Progenitor cell of endocrine pancreas (in vitro differentiated cells): ENCODE measurements around the gene SERPINB6. TPM values are rescaled to one million over a fixed set of nuclear protein-coding genes. Genes with fewer than 3 reads are reported as not detected.

ENCODE experiments used
- DNase-seq: peaks from one replicate; pipeline ENCODE4 v3.0.0; 2021; ENCODE audit warnings: low spot score; ENCODE audit not compliant: unreplicated experiment
- H3K27ac Mint-ChIP-seq: 2 replicates; pipeline ENCODE4 v1.8.0; 2021; ENCODE audit warnings: mild to moderate bottlenecking, moderate library complexity, mixed read lengths
- H3K27me3 Mint-ChIP-seq: 2 replicates; pipeline ENCODE4 v1.8.0; 2021; ENCODE audit warnings: mixed read lengths
- H3K36me3 Mint-ChIP-seq: 2 replicates; pipeline ENCODE4 v1.8.0; 2022; ENCODE audit warnings: mixed read lengths; ENCODE audit not compliant: insufficient read depth
- H3K4me1 Mint-ChIP-seq: 2 replicates; pipeline ENCODE4 v1.8.0; 2021; ENCODE audit warnings: low read depth, mixed read lengths
- H3K4me3 Mint-ChIP-seq: 2 replicates; pipeline ENCODE4 v1.8.0; 2021; ENCODE audit warnings: low read depth, mild to moderate bottlenecking, moderate library complexity, mixed read lengths
- H3K9me3 Mint-ChIP-seq: 2 replicates; pipeline ENCODE4 v1.8.0; 2021; ENCODE audit warnings: low read depth, mixed read lengths
- CTCF ChIP-seq: fragments of 200-600 bp; sonication (generic); IDR thresholded peaks from one replicate; pipeline ENCODE4 v1.5.0; 2021; ENCODE audit warnings: antibody characterized with exemption, mild to moderate bottlenecking; ENCODE audit not compliant: unreplicated experiment
- total RNA-seq: library from RNA; stranded (reverse); gene quantifications from 2 replicates; pipeline ENCODE4 v1.2.1, GENCODE V29; 2021

The SERPINB6 gene
- total RNA-seq, 1 donor from 2014 or later: 226 TPM

GRCh38 chr6:2980465-2980855 lies 9.1 kb upstream of the SERPINB6 start:
- no peak for DNase-seq

GRCh38 chr6:2979819-2980464 lies 8.6 kb upstream of the SERPINB6 start:
- Mint-ChIP-seq H3K27ac (no peak overlapping the region), H3K27me3 (peaks cover 5% of the 10 kb centered on the region), H3K4me1 (peaks cover 40% of the 10 kb centered on the region)

More at GRCh38 chr6:2980465-2980855, 9.1 kb upstream of the SERPINB6 start:
- peaks cover 5% of the 10 kb centered on the region for H3K27me3 Mint-ChIP-seq
- H3K36me3 Mint-ChIP-seq: no peaks in the 10 kb centered on the region
- peaks cover 43% of the 10 kb centered on the region for H3K4me1 Mint-ChIP-seq
- H3K27ac Mint-ChIP-seq: no peak overlapping the region
- no peak overlapping the region for H3K4me3 Mint-ChIP-seq
- H3K9me3 Mint-ChIP-seq: no peaks in the 10 kb centered on the region
- no peak for TF ChIP-seq CTCF

GRCh38 chr6:2978923-2979322 lies 7.6 kb upstream of the SERPINB6 start:
- no peak overlapping the region for H3K27ac Mint-ChIP-seq
- H3K4me1 Mint-ChIP-seq: peaks cover 37% of the 10 kb centered on the region
- H3K36me3 Mint-ChIP-seq: no peaks in the 10 kb centered on the region
- H3K9me3 Mint-ChIP-seq: no peaks in the 10 kb centered on the region
- no peak for TF ChIP-seq CTCF
- peaks cover 5% of the 10 kb centered on the region for H3K27me3 Mint-ChIP-seq
- DNase-seq: no peak
- H3K4me3 Mint-ChIP-seq: no peak overlapping the region

More at GRCh38 chr6:2979819-2980464, 8.6 kb upstream of the SERPINB6 start:
- DNase-seq: no peak
- TF ChIP-seq CTCF: no peak
- no peaks in the 10 kb centered on the region for H3K36me3 Mint-ChIP-seq
- no peak overlapping the region for H3K4me3 Mint-ChIP-seq
- H3K9me3 Mint-ChIP-seq: no peaks in the 10 kb centered on the region

- no peak overlapping the region for H3K27ac Mint-ChIP-seq
- no peak for TF ChIP-seq CTCF
- H3K36me3 Mint-ChIP-seq: no peaks in the 10 kb centered on the region
- DNase-seq: no peak
- peaks cover 5% of the 10 kb centered on the region for H3K27me3 Mint-ChIP-seq
- no peak overlapping the region for H3K4me3 Mint-ChIP-seq
- H3K4me1 Mint-ChIP-seq: peaks cover 31% of the 10 kb centered on the region
- H3K9me3 Mint-ChIP-seq: no peaks in the 10 kb centered on the region
Measured at GRCh38 chr6:2977799-2978590, 6.6 kb upstream of the SERPINB6 start.

GRCh38 chr6:2977290-2977689 lies 5.9 kb upstream of the SERPINB6 start:
- peaks cover 5% of the 10 kb centered on the region for H3K27me3 Mint-ChIP-seq
- H3K27ac Mint-ChIP-seq: no peak overlapping the region
- H3K36me3 Mint-ChIP-seq: no peaks in the 10 kb centered on the region
- no peak for DNase-seq
- H3K4me3 Mint-ChIP-seq: no peak overlapping the region
- H3K9me3 Mint-ChIP-seq: no peaks in the 10 kb centered on the region
- TF ChIP-seq CTCF: no peak
- H3K4me1 Mint-ChIP-seq: peaks cover 28% of the 10 kb centered on the region
